Lung (tissue), 12 donors: Measurements from ENCODE around the gene CEACAM3. TPM values are rescaled to one million over a fixed set of nuclear protein-coding genes. Genes with fewer than 3 reads are reported as not detected.

Source experiments
- ATAC-seq: fragments of 200-7000 bp; cut with Tn5 transposase; one replicate; pipeline ENCODE4 v1.9.1; 2020; ENCODE audit warnings: moderate number of reproducible peaks; ENCODE audit not compliant: insufficient read depth, low FRiP score
- DNase-seq, 3 donors: peaks; one replicate each; pipeline ENCODE4 v3.0.0-alpha.2; 2013 to 2017
- H3K27ac ChIP-seq, 2 donors: one replicate each; pipeline ENCODE4 v1.5.1; 2013; ENCODE audit warnings: mild to moderate bottlenecking in 2 of 2, moderate library complexity in 2 of 2, control low read depth in 1 of 2, inconsistent platforms in 1 of 2, low read depth in 1 of 2, low read length in 1 of 2
- H3K27me3 ChIP-seq, 3 donors: one replicate each; pipeline ENCODE4 v1.5.1; 2013; ENCODE audit warnings: low read length in 2 of 3; ENCODE audit not compliant: control insufficient read depth in 3 of 3, insufficient read depth in 3 of 3
- H3K36me3 ChIP-seq, 4 donors: one replicate each; pipeline ENCODE4 v1.5.1; 2013; ENCODE audit warnings: low read length in 4 of 4, mild to moderate bottlenecking in 1 of 4, moderate library complexity in 1 of 4; ENCODE audit not compliant: control insufficient read depth in 4 of 4, insufficient read depth in 4 of 4
- H3K4me1 ChIP-seq, 5 donors: one replicate each; pipeline ENCODE4 v1.5.1; 2013; ENCODE audit warnings: low read length in 5 of 5, mild to moderate bottlenecking in 2 of 5, moderate library complexity in 1 of 5; ENCODE audit not compliant: control insufficient read depth in 5 of 5, insufficient read depth in 5 of 5
- H3K4me3 ChIP-seq: one replicate; pipeline ENCODE4 v1.5.1; 2013; ENCODE audit warnings: mild to moderate bottlenecking, control low read depth, moderate library complexity
- H3K9ac ChIP-seq, 2 donors: one replicate each; pipeline ENCODE4 v1.5.1; 2013; ENCODE audit warnings: low read length in 2 of 2, control low read depth in 1 of 2; ENCODE audit not compliant: insufficient read depth in 1 of 2
- H3K9me3 ChIP-seq, 4 donors: one replicate each; pipeline ENCODE4 v1.5.1; 2013; ENCODE audit warnings: low read length in 3 of 4, mild to moderate bottlenecking in 1 of 4, moderate library complexity in 1 of 4; ENCODE audit not compliant: control insufficient read depth in 4 of 4, insufficient read depth in 3 of 4
- CTCF ChIP-seq: IDR thresholded peaks from 2 replicates; pipeline ENCODE4 v1.5.1; 2012; ENCODE audit warnings: mild to moderate bottlenecking; ENCODE audit errors: control extremely low read depth, extremely low read depth
- WGBS, 2 donors: extraction: QIAGEN DNeasy Blood & Tissue Kit; methylation state at CpG; one replicate each; pipeline ENCODE4 v1.1.7; 2013; 5-methylcytosine and 5-hydroxymethylcytosine counted together
- polyA plus RNA-seq, 2 donors: library from polyadenylated mRNA; stranded (reverse); fragments of 200-250 nt; gene quantifications; one replicate each; pipeline ENCODE4 v1.2.1, GENCODE V29; 2013
- total RNA-seq, 2 donors: library from RNA; depleted of rRNA in 1 of 2; stranded (reverse); fragments of >200 nt in 1 of 2; gene quantifications; one replicate each; pipeline ENCODE4 v1.2.1, GENCODE V29; 2014 to 2021
- donor health status: control.
- donor health status: control.
- donor health status: Bipolar disorder and iron deficiency.
- donor health status: healthy.
- donor health status: DM: yes; HTN: yes; CAD: no.

The CEACAM3 gene
- total and polyA plus RNA-seq, 4 donors, result 1.2 to 21.9 (median 3.7) TPM

GRCh38 chr19:41845051-41845590 lies 48.7 kb downstream of the CEACAM3 start:
- H3K9me3 ChIP-seq, result peaks cover 0 to 3% (median 0%) of the 10 kb centered on the region in 4 donors
- no peaks in the 10 kb centered on the region for H3K36me3 ChIP-seq
- DNase-seq, result no peak
- WGBS, 2 donors, result 81 to 94% methylated on average over 17 to 23 of the region's 23 CpGs
- H3K9ac ChIP-seq, result no peak overlapping the region
- ATAC-seq, result no peak
- H3K27ac ChIP-seq, result no peak overlapping the region
- H3K4me3 ChIP-seq, result no peak overlapping the region
- no peak for TF ChIP-seq CTCF
- no peaks in the 10 kb centered on the region for H3K4me1 ChIP-seq
- peaks cover 0 to 5% (median 0%) of the 10 kb centered on the region in 3 donors for H3K27me3 ChIP-seq

GRCh38 chr19:41847351-41848105 lies 51.1 kb downstream of the CEACAM3 start:
- Histone ChIP-seq H3K4me1 (no peaks in the 10 kb centered on the region), H3K36me3 (no peaks in the 10 kb centered on the region), H3K9me3 (peaks cover 0 to 3% (median 0%) of the 10 kb centered on the region in 4 donors), H3K4me3 (no peak overlapping the region), H3K27ac (no peak overlapping the region), H3K9ac (no peak overlapping the region), H3K27me3 (peaks cover 0 to 8% (median under 1%) of the 10 kb centered on the region in 3 donors)
- DNase-seq (no peak), ATAC-seq (no peak)
- 91 to 92% methylated on average over 19 of the region's 19 CpGs for WGBS, 2 donors
- no peak for TF ChIP-seq CTCF

DNA sequence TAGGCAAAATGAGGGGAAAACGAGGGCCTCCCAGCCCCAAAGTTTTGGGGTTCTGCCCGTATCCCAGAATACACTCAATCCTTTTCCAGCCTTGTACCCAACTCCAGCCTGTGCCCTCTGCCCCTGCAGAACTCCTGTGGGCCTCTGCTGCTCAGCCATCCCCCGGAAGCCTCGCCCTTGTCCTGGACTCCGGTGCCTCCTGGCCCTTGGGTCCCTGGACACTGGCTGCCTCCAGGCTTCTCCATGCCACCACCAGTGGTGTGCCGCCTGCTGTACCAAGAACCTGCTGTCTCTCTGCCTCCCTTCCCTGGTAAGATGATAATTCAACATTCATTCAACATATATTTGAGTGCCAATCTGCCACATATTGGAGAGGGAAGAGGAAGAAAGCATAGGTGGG lies 52.3 kb downstream of the CEACAM3 start:
- ATAC-seq, result no peak
- Histone ChIP-seq H3K4me3 (no peak overlapping the region), H3K9ac (no peak overlapping the region), H3K27me3 (peaks cover 0 to 5% (median 5%) of the 10 kb centered on the region in 3 donors), H3K27ac (no peak overlapping the region), H3K36me3 (no peaks in the 10 kb centered on the region), H3K4me1 (no peaks in the 10 kb centered on the region), H3K9me3 (peaks cover 0 to 3% (median 0%) of the 10 kb centered on the region in 4 donors)
- DNase-seq, result no peak
- 83 to 94% methylated on average over 6 of the region's 6 CpGs for WGBS, 2 donors
- TF ChIP-seq CTCF, result no peak
